ENCODE results near the gene OR2AE1.

DNA sequence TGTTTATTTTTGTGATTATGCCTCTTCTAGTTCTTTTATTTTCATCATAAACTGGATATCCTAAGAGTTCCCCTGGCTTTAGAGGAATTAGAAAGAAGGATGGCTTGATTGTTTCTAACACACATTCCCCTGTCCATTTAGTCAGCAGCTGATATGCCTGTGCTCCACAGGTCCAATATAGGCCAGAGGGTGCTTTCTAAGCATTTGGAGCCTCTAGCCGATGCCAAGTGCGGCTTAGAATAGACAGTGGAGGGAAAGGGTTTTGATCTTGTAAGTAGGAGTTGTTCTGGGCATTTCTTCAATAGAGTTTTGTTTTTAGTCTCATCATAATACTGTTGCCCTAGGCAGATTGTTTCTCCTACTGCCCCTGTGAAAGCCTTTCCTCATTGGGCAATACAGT is 42.5 kb downstream of the OR2AE1 start:
- TF ChIP-seq, protein P1, sequence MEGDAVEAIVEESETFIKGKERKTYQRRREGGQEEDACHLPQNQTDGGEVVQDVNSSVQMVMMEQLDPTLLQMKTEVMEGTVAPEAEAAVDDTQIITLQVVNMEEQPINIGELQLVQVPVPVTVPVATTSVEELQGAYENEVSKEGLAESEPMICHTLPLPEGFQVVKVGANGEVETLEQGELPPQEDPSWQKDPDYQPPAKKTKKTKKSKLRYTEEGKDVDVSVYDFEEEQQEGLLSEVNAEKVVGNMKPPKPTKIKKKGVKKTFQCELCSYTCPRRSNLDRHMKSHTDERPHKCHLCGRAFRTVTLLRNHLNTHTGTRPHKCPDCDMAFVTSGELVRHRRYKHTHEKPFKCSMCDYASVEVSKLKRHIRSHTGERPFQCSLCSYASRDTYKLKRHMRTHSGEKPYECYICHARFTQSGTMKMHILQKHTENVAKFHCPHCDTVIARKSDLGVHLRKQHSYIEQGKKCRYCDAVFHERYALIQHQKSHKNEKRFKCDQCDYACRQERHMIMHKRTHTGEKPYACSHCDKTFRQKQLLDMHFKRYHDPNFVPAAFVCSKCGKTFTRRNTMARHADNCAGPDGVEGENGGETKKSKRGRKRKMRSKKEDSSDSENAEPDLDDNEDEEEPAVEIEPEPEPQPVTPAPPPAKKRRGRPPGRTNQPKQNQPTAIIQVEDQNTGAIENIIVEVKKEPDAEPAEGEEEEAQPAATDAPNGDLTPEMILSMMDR (IDR thresholded peaks at IDR 0.05): no peak
- TF ChIP-seq POLR2A (IDR thresholded peaks at IDR 0.05): no peak
